HG03520 (cell line): Measurements from ENCODE around the gene ZCCHC14.
"Not testable (repeated sequence)": the region's sequence is repeated elsewhere in the genome, so short reads cannot be mapped to it uniquely, and the experiment has no call there.

ENCODE experiments used
- ATAC-seq: cut with Tn5 transposase; IDR thresholded peaks from one replicate; pipeline ENCODE4 v1.9.1; 2021; ENCODE audit warnings: mild to moderate bottlenecking, moderate library complexity; ENCODE audit not compliant: unreplicated experiment

The ZCCHC14 gene

DNA sequence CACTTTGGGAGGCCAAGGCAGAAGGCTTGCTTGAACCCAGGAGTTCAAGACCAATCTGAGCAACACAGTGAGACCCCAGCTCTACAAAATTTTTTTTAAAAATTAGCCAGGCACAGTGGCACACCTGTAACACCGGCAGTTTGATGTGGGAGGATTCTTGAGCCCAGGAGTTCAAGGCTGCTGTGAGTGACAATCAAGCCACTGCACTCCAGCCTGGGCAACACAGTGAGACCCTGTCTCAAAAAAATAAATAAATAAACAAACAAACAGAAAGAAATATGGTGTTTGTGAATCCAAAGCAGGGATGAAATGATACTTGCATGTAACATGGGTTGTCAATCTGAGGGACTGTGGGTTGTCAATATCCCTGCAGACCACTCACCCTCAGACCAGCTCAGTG lies 125.9 kb downstream of the ZCCHC14 start:
- no peak for ATAC-seq

DNA sequence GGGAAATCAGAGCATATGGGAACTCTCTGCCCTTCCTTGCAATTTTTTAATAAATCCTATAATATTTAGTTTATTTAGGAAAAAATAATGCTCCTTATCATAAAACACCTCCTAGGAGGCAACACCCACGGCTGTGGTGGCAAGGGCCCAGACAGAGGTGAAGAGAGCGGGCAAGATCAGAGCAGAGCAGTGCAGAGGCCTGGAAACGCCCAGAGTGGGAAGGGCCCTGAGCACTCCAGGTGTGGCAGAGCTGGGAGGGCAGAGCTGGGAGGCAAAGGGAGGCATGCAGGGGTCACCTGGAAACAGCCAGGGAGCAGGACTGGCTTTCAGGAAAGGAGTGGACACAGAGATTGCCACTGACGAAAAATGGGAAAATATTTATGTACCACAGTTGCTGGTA lies 126.5 kb downstream of the ZCCHC14 start:
- no peak for ATAC-seq

DNA sequence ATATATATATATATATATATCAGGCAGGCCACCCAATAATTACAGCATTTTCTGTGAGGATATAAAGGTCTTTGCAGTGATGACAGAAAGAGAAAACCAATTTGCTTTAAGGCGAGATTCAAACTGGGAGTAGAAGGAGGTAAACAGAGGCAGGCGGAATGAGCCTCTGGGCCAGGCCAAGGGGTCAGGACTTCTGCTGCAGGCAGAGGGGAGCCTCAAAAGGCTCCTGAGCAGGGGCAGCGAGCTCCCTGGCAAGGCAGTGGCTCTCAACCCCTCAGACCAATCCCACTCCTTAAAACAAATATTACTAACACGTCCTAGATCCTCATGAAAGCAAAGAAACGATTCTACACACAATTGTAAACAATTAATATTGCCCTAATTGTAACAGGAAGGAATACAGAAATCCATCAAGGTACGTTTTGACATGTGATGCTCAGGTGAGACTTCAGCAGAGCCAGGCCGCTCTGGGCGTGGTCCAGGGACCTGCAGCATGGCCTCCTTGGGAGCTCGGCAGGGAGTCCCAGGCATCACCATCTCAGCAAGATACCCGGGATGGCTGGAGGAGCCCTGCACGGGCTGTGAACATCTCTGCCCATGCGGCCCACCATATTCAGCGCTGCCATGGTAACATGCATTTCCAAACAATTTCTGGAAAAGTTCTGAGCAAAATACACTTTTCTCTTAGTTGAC lies 127.7 kb downstream of the ZCCHC14 start:
- no peak for ATAC-seq

DNA sequence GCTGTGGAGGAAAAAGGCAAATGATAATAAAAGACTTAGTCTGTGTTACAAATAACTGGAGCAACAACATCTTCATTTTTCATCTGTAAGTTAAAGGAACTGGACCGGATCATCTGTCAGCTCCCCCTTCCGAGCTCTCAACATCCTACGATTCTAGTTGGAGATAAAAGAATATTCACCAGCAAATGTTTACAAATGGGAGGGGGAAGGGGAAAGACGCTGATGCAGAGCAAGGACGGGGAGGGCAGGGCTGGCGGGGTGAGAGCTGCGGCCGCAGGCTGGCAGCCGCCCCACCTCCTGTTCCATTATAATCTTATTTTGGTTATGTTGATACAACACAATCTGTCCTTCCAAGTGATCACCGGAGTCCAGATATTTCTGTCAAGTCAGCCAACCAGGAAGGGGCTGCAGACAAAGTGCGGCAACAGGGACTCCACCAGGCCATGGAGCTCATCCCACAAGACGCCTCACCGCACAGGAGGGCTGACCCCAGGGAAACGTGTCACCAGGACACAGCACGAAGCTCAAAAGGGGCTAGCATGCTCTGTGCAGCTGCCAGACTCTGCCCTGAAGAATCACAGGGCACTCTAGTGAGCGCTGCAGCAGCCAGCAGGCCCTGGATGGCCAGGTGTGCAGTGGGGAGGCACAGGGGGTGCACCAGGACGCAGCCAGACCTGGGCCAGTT lies 128.9 kb downstream of the ZCCHC14 start:
- no peak for ATAC-seq

DNA sequence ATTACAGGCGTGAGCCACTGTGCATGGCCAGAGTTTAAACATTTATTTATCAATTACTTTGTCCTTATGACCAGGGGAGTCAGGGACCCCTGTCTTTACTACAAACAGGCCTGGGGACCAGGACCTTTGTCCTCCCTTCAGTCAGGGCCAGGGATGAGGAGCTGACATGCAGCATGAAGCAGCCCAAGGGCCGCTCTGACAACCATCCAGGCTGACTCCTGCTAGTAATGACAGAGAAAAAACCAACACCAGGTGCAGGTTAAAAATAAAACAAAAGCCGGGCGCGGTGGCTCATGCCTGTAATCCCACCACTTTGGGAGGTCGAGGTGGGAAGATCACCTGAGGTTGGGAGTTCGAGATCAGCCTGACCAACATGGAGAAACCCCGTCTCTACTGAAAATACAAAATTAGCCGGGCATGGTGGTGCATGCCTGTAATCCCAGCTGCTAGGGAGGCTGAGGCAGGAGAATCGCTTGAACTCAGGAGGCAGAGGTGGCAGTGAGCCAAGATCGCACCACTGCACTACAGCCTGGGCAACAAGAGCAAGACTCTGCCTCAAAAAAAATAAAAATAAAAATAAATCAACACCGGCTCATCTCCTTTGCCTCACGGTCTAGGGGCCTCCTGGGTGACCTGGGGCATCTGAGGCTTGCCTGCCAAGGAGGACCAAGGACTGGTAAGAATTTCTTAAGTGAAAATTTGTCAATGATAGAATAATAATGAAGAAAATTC lies 129.8 kb downstream of the ZCCHC14 start:
- not testable (repeated sequence) for ATAC-seq

DNA sequence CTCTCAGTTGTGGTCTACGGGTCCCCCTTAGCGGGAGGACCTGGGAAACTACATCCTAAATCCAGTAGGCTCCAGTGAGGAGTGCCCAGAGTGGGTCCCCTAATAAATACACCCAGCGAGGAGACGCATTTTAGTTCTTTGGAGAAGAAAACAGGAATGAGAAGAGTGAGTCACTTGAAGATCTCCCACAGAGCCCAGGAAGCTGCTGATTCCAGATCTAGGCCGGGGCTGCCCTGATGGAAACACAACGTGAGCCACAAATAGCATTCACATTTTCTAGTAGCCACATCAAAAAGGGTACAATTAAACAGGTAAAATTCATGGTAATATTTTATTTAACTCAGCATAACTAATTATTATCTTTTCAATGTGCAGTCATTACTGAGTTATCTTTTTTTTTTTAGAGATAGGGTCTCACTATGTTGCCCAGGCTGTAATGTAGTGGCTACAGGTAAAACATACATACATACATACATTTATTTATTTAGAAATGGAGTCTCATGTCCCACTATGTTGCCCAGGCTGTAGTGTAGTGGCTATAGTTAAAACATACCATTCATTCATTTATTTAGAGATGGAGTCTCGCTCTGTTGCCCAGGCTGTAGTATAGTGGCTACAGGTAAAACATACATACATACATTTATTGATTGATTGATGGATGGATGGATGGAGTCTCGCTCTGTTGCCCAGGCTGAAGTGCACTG lies 130.8 kb downstream of the ZCCHC14 start:
- no peak for ATAC-seq

DNA sequence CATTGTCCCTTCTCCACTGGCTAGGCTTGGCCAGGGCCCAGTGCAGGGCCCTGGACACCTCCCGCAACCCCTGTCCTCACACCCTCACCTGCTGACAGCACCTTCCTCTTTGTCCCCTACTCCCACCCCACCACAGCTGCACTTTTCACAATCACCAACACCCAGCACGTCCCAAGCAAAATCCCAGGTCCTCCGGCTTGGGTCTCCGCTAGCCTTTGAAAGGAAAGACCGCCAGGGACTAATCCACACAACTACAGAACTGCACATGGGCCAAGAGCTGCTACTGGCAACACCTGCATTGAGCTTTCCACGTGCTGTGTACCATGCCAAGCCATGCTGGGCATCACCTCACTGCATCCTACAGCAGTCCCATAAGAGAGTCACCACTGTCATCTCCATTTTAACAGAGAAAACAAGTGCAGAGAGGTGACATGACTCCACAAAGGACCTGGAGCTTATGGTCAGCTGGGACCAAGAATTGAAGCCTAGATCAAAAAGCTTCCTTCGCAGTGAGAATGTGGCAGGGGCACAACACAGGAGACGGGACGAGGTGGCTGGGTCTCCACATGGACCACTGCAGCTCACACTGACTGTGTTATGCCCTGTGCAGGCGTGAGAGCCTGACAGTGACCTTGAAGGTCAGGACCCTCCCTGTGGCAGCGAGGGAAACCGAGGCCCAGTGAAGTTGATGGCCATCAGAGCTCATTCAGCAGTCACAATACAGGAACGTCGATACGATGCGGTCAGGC lies 131.8 kb downstream of the ZCCHC14 start:
- ATAC-seq, result no peak

DNA sequence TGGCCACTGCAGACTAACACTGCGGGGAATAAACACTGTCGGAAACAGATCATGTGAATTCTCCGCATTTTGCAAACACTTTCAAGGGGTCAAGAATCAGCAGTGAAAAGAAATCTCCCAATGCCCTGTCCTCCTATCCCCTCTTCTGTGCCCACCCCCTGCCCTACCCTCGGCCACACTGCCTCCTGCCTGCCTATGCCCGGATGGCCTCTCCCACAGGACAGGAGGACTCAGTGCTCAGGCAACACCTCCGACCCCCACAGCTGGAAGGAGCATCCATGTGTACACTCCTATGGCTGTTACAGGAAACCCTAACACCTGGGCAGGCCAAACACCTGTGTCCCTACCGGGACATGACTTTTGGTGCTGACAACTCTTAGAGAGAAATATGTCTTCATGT lies 133.7 kb downstream of the ZCCHC14 start:
- ATAC-seq, result no peak

DNA sequence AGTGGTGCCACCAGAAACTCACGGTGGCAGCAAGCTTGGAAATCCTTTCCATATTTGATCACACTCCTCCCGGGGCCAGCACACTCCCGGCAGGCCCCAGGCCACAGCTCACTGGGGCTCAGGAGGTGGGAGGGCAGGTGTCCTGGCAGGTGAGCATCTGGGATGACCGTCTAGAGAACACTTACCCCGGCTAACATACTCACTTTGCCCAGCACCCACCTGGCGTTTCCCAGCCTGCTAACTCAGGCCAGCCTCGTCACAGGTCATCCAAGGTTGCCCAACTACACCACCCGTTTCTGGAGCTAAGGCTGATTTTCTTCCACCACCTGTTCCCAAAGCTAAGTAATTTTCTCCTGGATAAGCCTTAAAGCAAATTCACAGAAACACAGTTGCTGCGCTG lies 134.1 kb downstream of the ZCCHC14 start:
- no peak for ATAC-seq

DNA sequence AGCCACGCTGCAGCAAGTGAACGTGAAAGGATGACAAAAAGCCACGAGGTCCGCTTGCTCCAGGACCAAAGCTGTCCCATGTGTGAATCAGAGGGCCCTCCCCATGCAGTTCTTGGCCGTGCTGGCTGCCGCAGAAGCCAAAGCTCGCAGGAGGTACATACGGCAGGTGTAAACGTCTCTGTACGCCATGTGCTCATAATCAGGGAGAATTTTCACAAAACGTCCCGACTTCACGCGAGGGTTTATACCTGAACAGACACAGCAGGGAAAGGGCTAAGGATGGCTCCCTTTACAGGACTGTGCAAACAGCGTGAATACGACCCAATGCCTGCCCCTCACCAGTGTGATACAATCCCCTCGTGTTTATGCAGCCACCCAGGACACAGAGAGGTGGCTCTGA lies 134.6 kb downstream of the ZCCHC14 start:
- ATAC-seq, result no peak

DNA sequence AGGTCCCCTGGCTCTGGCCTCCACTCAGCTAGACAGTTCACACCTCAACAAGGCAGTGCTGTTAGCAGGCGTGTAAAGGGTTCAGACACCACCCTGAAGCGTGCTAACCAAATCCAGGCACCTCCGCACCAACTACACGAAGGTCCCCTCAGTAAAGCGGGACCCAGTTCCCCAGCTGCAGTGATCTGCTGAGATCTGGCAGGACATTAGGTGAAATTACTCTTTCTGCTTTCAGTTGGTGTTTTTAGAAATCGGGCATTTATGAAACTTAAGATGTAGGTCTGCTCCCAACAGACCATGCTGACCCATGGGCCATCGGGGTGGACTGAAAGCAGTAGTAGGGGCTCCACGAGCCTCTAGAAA lies 136.4 kb downstream of the ZCCHC14 start:
- no peak for ATAC-seq
